HG03097 (cell line): ENCODE data around the gene GIPC1.
"Not testable (repeated sequence)": the region's sequence is repeated elsewhere in the genome, so short reads cannot be mapped to it uniquely, and the experiment has no call there.

Experiments
- ATAC-seq: cut with Tn5 transposase; IDR thresholded peaks from one replicate; pipeline ENCODE4 v1.9.1; 2021; ENCODE audit not compliant: unreplicated experiment, low FRiP score

GIPC1 gene

GRCh38 chr19:14496029-14496833 is at the start of gene GIPC1:
TSS of gene GIPC1 (minus strand) at chr19:14496127. CDS start at chr19:14482976, 13,151 bp downstream.
- peak; percentile 59 for ATAC-seq

GRCh38 chr19:14545716-14546082 is 49.8 kb upstream of the GIPC1 start:
- no peak for ATAC-seq

GRCh38 chr19:14544977-14545715 is 49.2 kb upstream of the GIPC1 start:
- no peak for ATAC-seq

- no peak for ATAC-seq
These were observed 48.1 kb upstream of the GIPC1 start for GRCh38 chr19:14544047-14544446.

- ATAC-seq: no peak
These were observed 46.9 kb upstream of the GIPC1 start for GRCh38 chr19:14542711-14543328.

- not testable (repeated sequence) for ATAC-seq
These were observed 46.1 kb upstream of the GIPC1 start for GRCh38 chr19:14541979-14542378.

- ATAC-seq: no peak
These were observed 45.0 kb upstream of the GIPC1 start for GRCh38 chr19:14540741-14541525.

- no peak for ATAC-seq
These were observed 41.2 kb upstream of the GIPC1 start for GRCh38 chr19:14536926-14537692.

- ATAC-seq: no peak
These were observed 37.5 kb upstream of the GIPC1 start for GRCh38 chr19:14533450-14533849.

GRCh38 chr19:14530506-14530905 is 34.6 kb upstream of the GIPC1 start:
- ATAC-seq: no peak

- peak; percentile 0 for ATAC-seq
These were observed 34.0 kb upstream of the GIPC1 start for GRCh38 chr19:14530005-14530348.

- peak; percentile 91 for ATAC-seq
These were observed 33.5 kb upstream of the GIPC1 start, which contains the start of gene TECR for GRCh38 chr19:14529254-14530004. TSS of gene TECR (plus strand) at chr19:14529594. CDS start at chr19:14529697, 103 bp downstream.

GRCh38 chr19:14528419-14529253 is 32.7 kb upstream of the GIPC1 start:
- ATAC-seq: no peak

GRCh38 chr19:14526423-14526822 is 30.5 kb upstream of the GIPC1 start:
- no peak for ATAC-seq

GRCh38 chr19:14525729-14526128 is 29.8 kb upstream of the GIPC1 start:
- no peak for ATAC-seq

- no peak for ATAC-seq
These were observed 24.6 kb upstream of the GIPC1 start for GRCh38 chr19:14520543-14520942.

GRCh38 chr19:14519860-14520407 is 24.0 kb upstream of the GIPC1 start:
- no peak for ATAC-seq

- no peak for ATAC-seq
These were observed 23.4 kb upstream of the GIPC1 start for GRCh38 chr19:14519245-14519859.
